Measurements from ENCODE around the gene LARP4. TPM values are rescaled to one million over a fixed set of nuclear protein-coding genes. Genes with fewer than 3 reads are reported as not detected.

Gene LARP4
- total RNA-seq, 4 donors from 2014 or later: 15.9 to 98.6 (median 70.8) TPM

DNA sequence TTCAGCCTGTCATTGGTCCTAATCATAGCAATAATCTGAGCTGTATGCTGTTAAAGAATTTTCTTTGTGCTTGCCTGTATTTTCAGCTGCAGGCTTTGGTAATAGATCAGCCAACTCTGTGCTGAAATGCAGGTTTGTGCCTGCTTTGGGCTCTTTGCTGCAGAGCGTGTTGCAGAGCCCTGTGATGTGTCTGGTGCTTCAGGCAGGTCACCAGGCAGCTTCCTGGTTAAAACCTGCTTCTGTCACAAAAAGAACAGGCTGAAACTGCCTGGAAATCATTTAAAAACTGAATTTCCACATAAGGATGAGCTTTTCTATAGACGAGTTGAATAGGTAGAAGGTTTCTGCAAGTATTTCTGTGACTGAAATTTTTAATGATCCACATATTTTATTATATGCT is 107.2 kb downstream of the LARP4 start:
- intact Hi-C loops (cut with DNase I; ENCODE audit: low total_unique reads): no loop called here
- H3K4me1 ChIP-seq: peaks cover 0 to 7% of the 10 kb centered on the region in 2 donors
- no peak overlapping the region for H3K4me3 ChIP-seq

DNA sequence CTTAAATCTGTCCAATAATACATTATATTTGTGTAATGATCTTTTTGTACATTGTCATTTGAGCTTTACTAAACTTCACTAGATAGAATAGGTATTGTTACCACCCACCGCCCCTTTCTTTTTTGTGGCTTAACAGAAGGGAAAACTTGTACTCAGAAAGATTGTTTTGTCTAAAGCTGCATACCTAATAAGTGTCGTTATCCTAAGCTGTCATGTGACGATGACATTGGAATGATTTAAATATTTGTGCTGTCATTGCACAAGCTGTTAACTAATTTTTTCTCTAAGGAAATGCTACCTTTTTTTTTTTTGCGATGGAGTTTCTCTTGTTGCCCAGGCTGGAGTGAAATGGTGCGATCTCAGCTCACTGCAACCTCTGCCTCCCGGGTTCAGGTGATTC is 107.7 kb downstream of the LARP4 start:
- intact Hi-C loops (cut with DNase I; ENCODE audit: low total_unique reads): no loop called here
- Histone ChIP-seq H3K36me3 (no peaks in the 10 kb centered on the region), H3K4me1 (peaks cover 0 to 7% of the 10 kb centered on the region in 2 donors), H3K4me3 (no peak overlapping the region), H3K9me3 (no peaks in the 10 kb centered on the region), H3K27ac (no peak overlapping the region), H3K27me3 (no peaks in the 10 kb centered on the region)
- no peak for DNase-seq
- no peak for TF ChIP-seq POLR2A (IDR thresholded peaks at IDR 0.05)
- no peak for TF ChIP-seq CTCF (IDR thresholded peaks at IDR 0.05)

More for the DNA sequence above, 107.2 kb downstream of the LARP4 start:
- Histone ChIP-seq H3K9me3 (no peaks in the 10 kb centered on the region), H3K36me3 (no peaks in the 10 kb centered on the region), H3K27ac (no peak overlapping the region), H3K27me3 (no peaks in the 10 kb centered on the region)
- no peak for DNase-seq
- TF ChIP-seq POLR2A (IDR thresholded peaks at IDR 0.05) (no peak), CTCF (IDR thresholded peaks at IDR 0.05) (no peak)

DNA sequence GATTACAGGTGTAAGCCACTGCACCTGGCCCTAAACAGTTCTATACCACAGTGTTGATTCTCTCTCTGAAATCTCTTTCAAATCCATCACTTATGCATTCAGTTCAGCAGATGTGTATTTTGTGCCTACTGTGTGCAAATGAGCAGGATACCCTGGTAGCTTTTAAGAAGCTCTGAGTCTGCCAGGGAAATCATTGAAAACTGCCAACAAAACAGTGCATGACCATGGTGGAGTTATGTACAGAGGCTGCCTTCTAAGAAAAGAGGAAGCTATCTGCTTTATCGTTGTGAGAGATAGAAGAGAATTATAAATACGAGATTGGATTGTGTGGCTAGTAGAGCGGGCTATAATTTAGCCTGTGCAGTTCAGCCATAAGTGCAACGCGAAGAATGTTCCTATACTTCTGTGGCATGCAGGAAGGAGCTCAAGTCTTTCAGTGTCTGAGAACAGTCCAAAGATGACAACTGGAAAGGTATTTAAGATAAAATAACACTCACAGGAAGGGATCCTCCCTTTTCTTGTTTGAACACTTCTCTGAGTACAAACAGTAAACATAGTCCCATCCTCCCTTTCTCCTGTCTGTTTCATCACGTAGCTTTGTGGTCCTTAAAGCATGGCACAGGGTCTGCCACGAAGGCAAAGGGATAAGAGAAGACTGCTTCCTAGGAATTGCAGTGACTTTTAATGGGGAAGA is 108.4 kb downstream of the LARP4 start:
- no peak for DNase-seq
- TF ChIP-seq CTCF (IDR thresholded peaks at IDR 0.05): no peak
- TF ChIP-seq POLR2A (IDR thresholded peaks at IDR 0.05): no peak
- Histone ChIP-seq H3K4me1 (peaks cover 0 to 7% of the 10 kb centered on the region in 2 donors), H3K27me3 (no peaks in the 10 kb centered on the region), H3K36me3 (no peaks in the 10 kb centered on the region), H3K9me3 (no peaks in the 10 kb centered on the region), H3K27ac (no peak overlapping the region), H3K4me3 (no peak overlapping the region)
- intact Hi-C loops (cut with DNase I; ENCODE audit: low total_unique reads): no loop called here

- TF ChIP-seq CTCF (IDR thresholded peaks at IDR 0.05): no peak
- no peak for TF ChIP-seq POLR2A (IDR thresholded peaks at IDR 0.05)
- Histone ChIP-seq H3K9me3 (no peaks in the 10 kb centered on the region), H3K4me1 (no peaks in the 10 kb centered on the region), H3K27ac (no peak overlapping the region), H3K4me3 (no peak overlapping the region), H3K27me3 (no peaks in the 10 kb centered on the region), H3K36me3 (no peaks in the 10 kb centered on the region)
- no peak for DNase-seq
- intact Hi-C loops (cut with DNase I; ENCODE audit: low total_unique reads): no loop called here
Observed at GRCh38 chr12:50514526-50515276, 114.0 kb downstream of the LARP4 start.

- no peaks in the 10 kb centered on the region for H3K36me3 ChIP-seq
- intact Hi-C loops (cut with DNase I; ENCODE audit: low total_unique reads): no loop called here
- H3K27me3 ChIP-seq: no peaks in the 10 kb centered on the region
- no peaks in the 10 kb centered on the region for H3K9me3 ChIP-seq
- no peak overlapping the region for H3K4me3 ChIP-seq
- no peak overlapping the region for H3K27ac ChIP-seq
- no peak for DNase-seq
- H3K4me1 ChIP-seq: no peaks in the 10 kb centered on the region
- TF ChIP-seq POLR2A (IDR thresholded peaks at IDR 0.05) (no peak), CTCF (IDR thresholded peaks at IDR 0.05) (no peak)
Observed at GRCh38 chr12:50515587-50515986, 114.9 kb downstream of the LARP4 start.

Measured in uterus (tissue), 4 donors.